ENCODE data around the gene KHK.
A peak's percentile ranks its signal among the peaks of the same experiment; 100 is the strongest.

The KHK gene

GRCh38 chr2:27060323-27060722 is 26.2 kb upstream of the KHK start:
- no peak overlapping the region for H3K4me3 ChIP-seq (ENCODE audit: low read depth, low read length)
- no peak for TF ChIP-seq CTCF (IDR thresholded peaks at IDR 0.05; ENCODE audit: borderline replicate concordance, insufficient read depth, low read depth, low read length)

- H3K4me3 ChIP-seq (ENCODE audit: low read depth, low read length): no peak overlapping the region
- TF ChIP-seq CTCF (IDR thresholded peaks at IDR 0.05; ENCODE audit: borderline replicate concordance, insufficient read depth, low read depth, low read length): no peak
Observed at GRCh38 chr2:27065128-27065527, 21.4 kb upstream of the KHK start.

- no peak overlapping the region for H3K4me3 ChIP-seq (ENCODE audit: low read depth, low read length)
- no peak for TF ChIP-seq CTCF (IDR thresholded peaks at IDR 0.05; ENCODE audit: borderline replicate concordance, insufficient read depth, low read depth, low read length)
Observed at GRCh38 chr2:27067385-27067784, 19.2 kb upstream of the KHK start.

GRCh38 chr2:27069436-27069835 is 17.1 kb upstream of the KHK start:
- no peak overlapping the region for H3K4me3 ChIP-seq (ENCODE audit: low read depth, low read length)
- no peak for TF ChIP-seq CTCF (IDR thresholded peaks at IDR 0.05; ENCODE audit: borderline replicate concordance, insufficient read depth, low read depth, low read length)

- no peak for TF ChIP-seq CTCF (IDR thresholded peaks at IDR 0.05; ENCODE audit: borderline replicate concordance, insufficient read depth, low read depth, low read length)
- H3K4me3 ChIP-seq (ENCODE audit: low read depth, low read length): peak overlapping the region; percentile 97
Observed at GRCh38 chr2:27069961-27070618, 16.5 kb upstream of the KHK start.

GRCh38 chr2:27070653-27071276 is 15.8 kb upstream of the KHK start:
- peak overlapping the region; percentile 97 for H3K4me3 ChIP-seq (ENCODE audit: low read depth, low read length)
- no peak for TF ChIP-seq CTCF (IDR thresholded peaks at IDR 0.05; ENCODE audit: borderline replicate concordance, insufficient read depth, low read depth, low read length)
